ENCODE results near the gene SLC38A1.

The SLC38A1 gene

GRCh38 chr12:46221255-46222128 lies 47.4 kb downstream of the SLC38A1 start:
- peaks cover 2% of the 10 kb centered on the region for H3K4me1 ChIP-seq (ENCODE audit: insufficient read depth, insufficient read length)
- peaks cover 63% of the 10 kb centered on the region for H3K36me3 ChIP-seq (ENCODE audit: insufficient read depth, insufficient read length, low read length)
- TF ChIP-seq YY1 (IDR thresholded peaks at IDR 0.05; ENCODE audit: insufficient read depth, insufficient read length) (no peak), ZNF274 (IDR thresholded peaks at IDR 0.05; ENCODE audit: low read depth, low read length) (no peak), SUZ12 (IDR thresholded peaks at IDR 0.05; ENCODE audit: extremely low read depth, insufficient read depth, insufficient read length) (no peak)

GRCh38 chr12:46219877-46220655 lies 48.8 kb downstream of the SLC38A1 start:
- H3K36me3 ChIP-seq (ENCODE audit: insufficient read depth, insufficient read length, low read length) = peaks cover 56% of the 10 kb centered on the region
- H3K9ac ChIP-seq (ENCODE audit: insufficient read length, low read depth) = no peak overlapping the region
- DNase-seq (ENCODE audit: low read depth, low spot score) = no peak
- TF ChIP-seq ZNF274 (IDR thresholded peaks at IDR 0.05; ENCODE audit: low read depth, low read length) (no peak), SUZ12 (IDR thresholded peaks at IDR 0.05; ENCODE audit: extremely low read depth, insufficient read depth, insufficient read length) (no peak), YY1 (IDR thresholded peaks at IDR 0.05; ENCODE audit: insufficient read depth, insufficient read length) (no peak)
- no peaks in the 10 kb centered on the region for H3K27me3 ChIP-seq (ENCODE audit: insufficient read depth, insufficient read length)
- no peaks in the 10 kb centered on the region for H3K9me3 ChIP-seq (ENCODE audit: insufficient read depth, low read length)
- H3K4me1 ChIP-seq (ENCODE audit: insufficient read depth, insufficient read length) = peaks cover 2% of the 10 kb centered on the region
- H3K4me3 ChIP-seq (ENCODE audit: insufficient read length, low read depth) = no peak overlapping the region

More at GRCh38 chr12:46221255-46222128, 47.4 kb downstream of the SLC38A1 start:
- no peak overlapping the region for H3K9ac ChIP-seq (ENCODE audit: insufficient read length, low read depth)
- no peak for DNase-seq (ENCODE audit: low read depth, low spot score)
- H3K27me3 ChIP-seq (ENCODE audit: insufficient read depth, insufficient read length) = no peaks in the 10 kb centered on the region
- H3K9me3 ChIP-seq (ENCODE audit: insufficient read depth, low read length) = no peaks in the 10 kb centered on the region
- no peak overlapping the region for H3K4me3 ChIP-seq (ENCODE audit: insufficient read length, low read depth)

- Histone ChIP-seq H3K9me3 (ENCODE audit: insufficient read depth, low read length) (no peaks in the 10 kb centered on the region), H3K4me3 (ENCODE audit: insufficient read length, low read depth) (no peak overlapping the region), H3K4me1 (ENCODE audit: insufficient read depth, insufficient read length) (peaks cover 2% of the 10 kb centered on the region), H3K9ac (ENCODE audit: insufficient read length, low read depth) (no peak overlapping the region), H3K36me3 (ENCODE audit: insufficient read depth, insufficient read length, low read length) (peaks cover 57% of the 10 kb centered on the region), H3K27me3 (ENCODE audit: insufficient read depth, insufficient read length) (no peaks in the 10 kb centered on the region)
- no peak for DNase-seq (ENCODE audit: low read depth, low spot score)
- TF ChIP-seq YY1 (IDR thresholded peaks at IDR 0.05; ENCODE audit: insufficient read depth, insufficient read length) (no peak), ZNF274 (IDR thresholded peaks at IDR 0.05; ENCODE audit: low read depth, low read length) (no peak), SUZ12 (IDR thresholded peaks at IDR 0.05; ENCODE audit: extremely low read depth, insufficient read depth, insufficient read length) (no peak)
These were observed 49.5 kb downstream of the SLC38A1 start for GRCh38 chr12:46219132-46219876.

- H3K4me3 ChIP-seq (ENCODE audit: insufficient read length, low read depth) = no peak overlapping the region
- no peak for DNase-seq (ENCODE audit: low read depth, low spot score)
- TF ChIP-seq ZNF274 (IDR thresholded peaks at IDR 0.05; ENCODE audit: low read depth, low read length) (no peak), SUZ12 (IDR thresholded peaks at IDR 0.05; ENCODE audit: extremely low read depth, insufficient read depth, insufficient read length) (no peak), YY1 (IDR thresholded peaks at IDR 0.05; ENCODE audit: insufficient read depth, insufficient read length) (no peak)
- H3K9ac ChIP-seq (ENCODE audit: insufficient read length, low read depth) = no peak overlapping the region
- no peaks in the 10 kb centered on the region for H3K9me3 ChIP-seq (ENCODE audit: insufficient read depth, low read length)
- H3K27me3 ChIP-seq (ENCODE audit: insufficient read depth, insufficient read length) = no peaks in the 10 kb centered on the region
- H3K4me1 ChIP-seq (ENCODE audit: insufficient read depth, insufficient read length) = peaks cover 2% of the 10 kb centered on the region
- peaks cover 51% of the 10 kb centered on the region for H3K36me3 ChIP-seq (ENCODE audit: insufficient read depth, insufficient read length, low read length)
These were observed 50.3 kb downstream of the SLC38A1 start for GRCh38 chr12:46218322-46219095.

- no peak for DNase-seq (ENCODE audit: low read depth, low spot score)
- Histone ChIP-seq H3K4me3 (ENCODE audit: insufficient read length, low read depth) (no peak overlapping the region), H3K9ac (ENCODE audit: insufficient read length, low read depth) (no peak overlapping the region), H3K36me3 (ENCODE audit: insufficient read depth, insufficient read length, low read length) (peaks cover 50% of the 10 kb centered on the region), H3K4me1 (ENCODE audit: insufficient read depth, insufficient read length) (peaks cover 2% of the 10 kb centered on the region), H3K9me3 (ENCODE audit: insufficient read depth, low read length) (no peaks in the 10 kb centered on the region), H3K27me3 (ENCODE audit: insufficient read depth, insufficient read length) (no peaks in the 10 kb centered on the region)
- TF ChIP-seq SUZ12 (IDR thresholded peaks at IDR 0.05; ENCODE audit: extremely low read depth, insufficient read depth, insufficient read length) = no peak
- no peak for TF ChIP-seq YY1 (IDR thresholded peaks at IDR 0.05; ENCODE audit: insufficient read depth, insufficient read length)
These were observed 51.1 kb downstream of the SLC38A1 start for GRCh38 chr12:46217541-46218321.
